Ramos (cell line): ENCODE data around the gene MED27.
"Not testable (repeated sequence)": the region's sequence is repeated elsewhere in the genome, so short reads cannot be mapped to it uniquely, and the experiment has no call there.

ENCODE experiments used
- in situ Hi-C: fragments of 300-500 bp; cut with MboI; formaldehyde crosslinking; loops from one replicate; pipeline ENCODE4 v1.14.3; 2022; ENCODE audit warnings: low sequenced_read_pairs; ENCODE audit not compliant: unreplicated experiment

MED27 gene

DNA sequence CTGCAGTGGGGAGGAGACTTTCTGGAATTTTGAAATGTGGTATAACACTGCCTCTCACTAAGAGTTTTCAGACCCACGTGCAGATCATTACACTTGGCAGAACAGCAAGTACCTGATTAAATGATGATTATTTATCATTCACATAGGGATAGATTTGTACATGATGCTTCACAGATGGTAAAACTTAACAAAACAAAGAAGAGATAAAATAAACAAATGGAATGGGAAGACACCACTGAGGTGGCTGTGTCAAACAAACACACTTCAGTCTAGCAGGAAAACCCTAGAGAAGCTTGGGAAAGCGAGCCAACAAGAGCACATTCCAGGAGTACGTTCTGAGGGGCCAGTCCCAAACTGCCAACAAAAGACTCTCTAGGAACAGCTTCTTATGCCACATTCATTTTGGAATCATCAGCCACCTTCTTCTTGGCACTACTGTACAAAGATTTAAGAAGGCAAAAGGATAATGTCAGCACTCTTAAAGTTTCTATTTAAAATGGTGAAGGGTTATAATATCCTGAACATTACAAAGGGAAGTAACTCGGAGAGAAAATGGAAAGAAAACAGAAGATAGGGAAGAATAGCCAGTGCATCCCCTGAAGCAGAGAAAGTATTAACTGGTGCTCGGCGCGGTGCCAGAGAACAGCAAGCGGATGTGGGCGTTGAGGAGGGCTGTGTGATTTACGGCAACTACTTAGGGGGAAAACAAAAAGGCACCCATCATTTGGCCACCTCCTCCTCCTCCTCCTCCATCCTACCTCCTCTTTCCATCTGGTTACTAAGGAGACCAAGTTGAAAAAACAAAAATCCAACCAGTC, 1.6 kb downstream of the MED27 start:
- in situ Hi-C loops: no loop called here

DNA sequence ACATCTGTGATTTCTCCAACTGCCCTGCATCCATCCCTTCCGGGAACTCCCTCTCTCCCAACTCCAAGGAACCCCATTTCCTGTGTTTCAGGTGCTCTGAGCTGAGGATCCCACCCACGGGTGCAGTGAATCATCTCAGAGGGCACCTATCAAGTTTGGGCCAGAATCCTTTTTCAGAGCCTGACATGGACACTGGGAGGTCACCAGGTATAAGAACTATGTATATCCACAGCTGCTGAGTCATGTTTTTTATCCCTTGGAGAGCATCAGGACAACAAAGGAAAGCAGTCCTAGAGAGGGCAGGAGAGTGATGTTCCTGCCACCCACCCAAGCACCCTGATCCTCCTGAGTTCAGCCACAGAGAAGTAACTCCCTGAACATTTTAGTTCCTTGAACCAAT, 3.8 kb downstream of the MED27 start:
- in situ Hi-C loops: no loop called here

DNA sequence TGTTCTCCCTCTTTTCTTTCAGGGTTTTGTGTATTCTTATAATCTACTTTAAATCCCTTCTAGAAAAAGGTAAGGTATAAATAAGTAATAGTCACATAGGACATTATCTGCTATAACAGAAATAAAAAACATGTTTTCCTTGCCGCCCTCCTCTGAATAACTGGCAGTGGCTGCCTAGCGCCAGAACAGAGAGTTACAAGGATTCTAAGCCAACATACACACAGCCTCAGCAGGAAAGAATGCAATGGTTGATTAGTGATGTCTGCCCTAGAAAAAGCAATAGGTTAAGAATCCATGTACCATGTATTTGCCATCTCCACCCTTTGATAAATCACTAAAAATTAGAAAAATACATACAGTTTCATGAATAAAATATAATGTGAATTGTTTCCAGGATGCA, 4.9 kb downstream of the MED27 start:
- in situ Hi-C loops: no loop called here

DNA sequence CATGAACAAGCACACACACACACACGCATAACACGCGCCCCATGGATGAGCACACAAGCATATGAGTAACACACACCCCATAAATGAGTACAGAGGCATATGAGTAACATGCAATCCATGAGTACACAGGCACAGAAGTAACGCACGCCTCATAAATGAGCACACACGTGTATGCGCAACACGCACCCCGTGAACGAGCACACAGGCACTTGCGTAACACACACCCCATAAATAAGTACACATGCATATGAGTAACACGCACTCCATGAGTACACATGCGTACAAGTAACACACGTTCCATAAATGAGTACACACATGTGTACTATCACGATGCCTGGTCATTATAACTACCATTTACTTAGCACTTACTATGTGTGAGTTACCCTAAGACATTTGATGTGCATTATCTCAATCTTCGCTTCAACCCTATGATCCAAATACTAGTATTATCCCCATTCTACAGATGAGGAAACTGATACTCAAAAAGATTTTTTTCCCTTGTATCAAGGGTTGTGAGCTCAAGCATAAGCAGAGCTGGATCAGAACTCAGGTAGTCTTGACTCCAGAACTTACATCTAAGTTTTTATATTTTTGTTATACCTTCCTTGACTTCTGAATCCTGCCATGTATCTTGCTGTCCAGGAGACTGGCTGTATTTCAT, 7.7 kb downstream of the MED27 start:
- in situ Hi-C loops: no loop called here

DNA sequence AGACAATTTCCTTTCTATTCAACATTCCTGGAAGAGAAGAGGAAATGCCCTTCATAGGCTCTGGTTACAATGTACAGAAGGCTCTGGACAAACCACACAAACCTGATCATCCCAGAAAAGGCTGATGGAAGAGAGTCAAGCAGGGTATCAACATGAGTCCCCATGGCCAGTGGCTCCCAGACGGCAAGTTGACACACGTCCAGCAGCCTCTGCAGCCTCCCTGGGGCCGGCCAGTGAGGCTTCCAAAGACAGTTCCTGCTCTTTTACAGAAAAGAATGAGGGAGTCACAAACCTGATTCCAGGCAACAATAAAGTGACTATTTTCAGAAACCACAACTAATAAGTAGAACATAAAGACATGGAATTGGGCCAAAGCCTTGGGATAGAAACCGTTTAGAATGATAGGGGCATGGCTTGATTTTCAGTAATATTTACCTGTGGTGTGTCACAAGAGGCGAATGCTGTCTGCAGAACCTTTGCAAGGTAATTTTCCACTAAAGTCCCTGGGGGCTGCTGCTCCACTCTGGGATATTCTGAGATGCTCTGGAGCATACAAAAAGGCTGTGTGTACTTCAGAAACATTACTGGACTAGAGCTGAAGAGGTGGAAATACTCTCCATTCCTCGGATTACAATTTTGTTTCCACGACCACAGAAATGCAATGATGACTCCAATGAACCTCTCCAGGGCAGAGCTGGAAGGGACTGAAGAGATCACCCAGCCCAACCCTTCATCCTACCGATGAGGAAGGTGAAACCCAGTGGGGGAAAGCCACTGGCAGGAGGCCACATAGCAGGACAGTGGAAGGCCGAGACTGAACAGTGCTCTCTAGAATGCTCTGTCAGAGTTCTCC, 10.4 kb downstream of the MED27 start:
- in situ Hi-C loops: no loop called here

DNA sequence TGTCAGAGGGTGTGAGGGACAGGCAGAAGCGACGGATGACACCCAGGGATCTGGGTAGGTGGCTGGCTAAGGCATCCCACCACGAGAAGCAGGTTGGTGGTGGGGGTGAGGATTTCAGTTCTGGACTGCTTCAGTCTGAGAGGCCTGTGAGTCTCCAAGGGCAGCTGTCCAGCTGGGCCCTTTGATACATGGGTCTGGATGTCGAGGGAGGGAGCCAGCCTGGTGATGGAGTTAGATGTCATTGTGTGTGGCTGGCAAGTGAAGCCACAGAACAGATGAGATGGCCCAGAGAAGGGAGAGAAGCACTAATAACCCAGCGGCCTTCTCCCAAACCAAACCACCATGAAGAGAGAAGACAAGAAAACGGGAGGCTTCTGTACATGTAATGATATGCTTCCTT, 11.1 kb downstream of the MED27 start:
- in situ Hi-C loops: no loop called here

DNA sequence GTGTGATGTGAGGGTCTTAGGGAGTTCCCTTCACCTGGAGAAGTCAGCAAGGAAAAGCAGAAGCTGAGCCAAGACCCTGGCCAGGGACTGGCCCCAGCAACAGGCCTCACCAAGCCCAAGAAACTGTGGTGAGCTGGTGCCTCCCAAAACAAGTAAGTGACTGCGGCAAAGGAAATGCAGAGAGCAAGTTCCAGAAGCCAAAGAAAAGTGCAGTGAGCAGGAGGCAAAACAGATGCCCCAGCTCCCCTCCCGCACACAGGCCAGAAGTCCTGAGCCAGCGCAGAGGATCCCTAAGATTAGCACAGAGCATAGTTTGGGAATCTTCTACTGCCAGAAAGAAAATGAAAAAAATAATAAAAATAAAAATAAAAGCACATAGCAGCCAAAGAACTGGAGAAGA, 13.2 kb downstream of the MED27 start:
- in situ Hi-C loops: no loop called here

DNA sequence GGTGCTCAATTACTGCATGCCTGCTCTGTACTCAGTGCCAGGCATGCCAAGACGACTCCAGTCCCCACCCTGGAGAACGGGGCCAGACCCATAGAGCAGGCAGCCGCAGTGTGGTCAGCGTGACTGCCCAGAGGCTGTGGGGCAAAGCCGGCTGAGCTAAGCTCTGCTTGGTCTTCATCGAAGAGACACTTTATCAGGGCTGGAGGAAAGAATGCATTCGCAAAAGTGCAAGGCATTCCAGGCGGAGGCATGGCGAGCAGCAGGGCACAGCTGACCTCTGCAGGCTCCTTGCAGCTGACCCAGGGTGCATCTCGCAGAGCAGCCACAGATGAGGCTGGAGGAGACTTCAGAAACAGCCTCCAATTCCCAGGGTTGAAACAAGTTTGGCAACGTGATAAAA, 13.6 kb downstream of the MED27 start:
- in situ Hi-C loops: no loop called here

DNA sequence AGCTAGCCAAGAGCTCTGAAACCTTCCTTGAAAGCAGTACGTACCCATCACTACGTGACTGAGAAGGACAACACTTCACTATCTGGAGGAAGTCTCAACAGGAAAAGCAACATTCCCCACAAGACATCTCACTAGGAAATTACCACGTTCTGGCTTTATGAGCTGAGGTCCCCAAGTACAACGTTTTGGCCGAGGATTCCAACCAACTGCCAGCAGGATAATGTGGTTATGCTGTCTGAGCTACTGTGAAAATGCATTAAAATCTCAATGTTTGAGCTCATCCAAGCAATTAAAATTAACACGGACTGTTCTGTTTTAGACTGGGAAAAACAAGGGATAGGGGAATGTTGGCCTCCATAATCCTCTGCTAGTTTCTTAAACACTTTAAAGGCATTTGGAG, 16.4 kb downstream of the MED27 start:
- in situ Hi-C loops: no loop called here

DNA sequence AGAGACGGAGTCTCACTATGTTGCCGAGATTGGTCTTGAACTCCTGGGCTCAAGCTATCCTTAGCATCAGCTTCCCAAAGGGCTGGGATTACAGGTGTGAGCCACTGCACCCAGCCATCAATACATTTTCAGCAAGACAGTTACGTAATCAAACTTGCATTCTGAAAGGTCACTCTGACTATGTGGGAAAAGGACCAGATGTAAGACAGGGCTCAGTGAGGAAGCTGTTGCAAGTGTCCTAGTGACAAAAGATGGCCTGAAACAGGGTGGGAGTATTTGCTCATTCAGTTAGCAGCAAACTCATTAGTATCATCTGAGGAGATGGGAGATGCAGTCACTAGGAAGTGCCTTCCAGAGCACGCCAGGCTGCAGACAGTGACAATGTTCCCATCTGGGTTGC, 16.9 kb downstream of the MED27 start:
- in situ Hi-C loops: no loop called here

DNA sequence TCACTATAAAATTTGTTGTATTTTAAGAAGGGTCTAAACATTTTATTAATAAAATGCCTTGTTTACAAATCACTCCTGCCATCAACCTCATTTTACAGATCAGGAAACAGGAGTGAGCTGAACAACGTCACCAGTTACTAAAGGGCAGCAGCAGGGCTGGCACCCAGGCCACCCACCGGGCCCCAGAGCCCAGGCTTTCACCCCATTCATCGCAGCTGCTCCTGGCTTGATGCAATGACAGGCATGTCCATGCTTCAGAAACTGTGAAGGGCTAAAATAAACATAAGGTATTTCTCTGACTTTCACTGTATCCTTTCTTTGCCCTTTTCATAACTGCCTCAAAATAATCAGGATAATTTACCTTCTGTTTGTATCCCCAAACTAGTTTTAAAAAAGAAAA, 18.1 kb downstream of the MED27 start:
- in situ Hi-C loops: no loop called here

DNA sequence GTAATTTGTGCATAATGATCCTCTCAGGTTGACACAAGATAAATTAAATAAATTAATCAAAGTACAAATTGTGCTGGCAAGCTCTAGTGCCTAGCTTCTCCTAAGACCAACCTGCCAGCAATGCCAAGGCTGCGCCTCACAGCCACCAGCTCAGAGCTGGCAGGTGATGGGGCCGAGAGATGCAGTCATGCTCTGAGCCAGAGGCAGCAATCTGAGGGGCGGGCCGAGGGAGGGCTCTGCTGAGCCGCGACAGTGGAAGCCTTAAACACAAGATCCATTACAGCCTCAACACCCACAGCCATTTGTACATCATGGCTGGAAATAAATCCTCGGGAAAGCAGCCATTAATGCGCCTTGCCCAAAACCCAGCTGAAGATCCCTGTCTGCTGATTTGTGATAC, 20.3 kb downstream of the MED27 start:
- in situ Hi-C loops: no loop called here

DNA sequence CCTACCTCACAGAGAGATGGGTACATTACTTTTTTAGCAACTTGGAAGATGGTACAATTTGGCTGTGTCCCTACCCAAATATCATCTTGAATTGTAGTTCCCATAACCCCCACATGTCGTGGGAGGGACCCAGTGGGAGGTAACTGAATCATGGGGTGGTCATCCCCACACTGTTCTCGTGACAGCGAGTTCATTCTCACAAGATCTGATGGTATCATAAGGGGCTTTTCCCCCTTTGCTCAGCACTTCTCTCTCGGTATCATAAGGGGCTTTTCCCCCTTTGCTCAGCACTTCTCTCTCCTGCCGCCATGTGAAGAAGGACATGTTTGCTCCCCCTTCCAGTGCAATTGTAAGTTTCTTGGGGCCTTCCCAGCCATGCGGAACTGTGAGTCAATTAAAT, 21.4 kb downstream of the MED27 start:
- in situ Hi-C loops: not testable (repeated sequence)

DNA sequence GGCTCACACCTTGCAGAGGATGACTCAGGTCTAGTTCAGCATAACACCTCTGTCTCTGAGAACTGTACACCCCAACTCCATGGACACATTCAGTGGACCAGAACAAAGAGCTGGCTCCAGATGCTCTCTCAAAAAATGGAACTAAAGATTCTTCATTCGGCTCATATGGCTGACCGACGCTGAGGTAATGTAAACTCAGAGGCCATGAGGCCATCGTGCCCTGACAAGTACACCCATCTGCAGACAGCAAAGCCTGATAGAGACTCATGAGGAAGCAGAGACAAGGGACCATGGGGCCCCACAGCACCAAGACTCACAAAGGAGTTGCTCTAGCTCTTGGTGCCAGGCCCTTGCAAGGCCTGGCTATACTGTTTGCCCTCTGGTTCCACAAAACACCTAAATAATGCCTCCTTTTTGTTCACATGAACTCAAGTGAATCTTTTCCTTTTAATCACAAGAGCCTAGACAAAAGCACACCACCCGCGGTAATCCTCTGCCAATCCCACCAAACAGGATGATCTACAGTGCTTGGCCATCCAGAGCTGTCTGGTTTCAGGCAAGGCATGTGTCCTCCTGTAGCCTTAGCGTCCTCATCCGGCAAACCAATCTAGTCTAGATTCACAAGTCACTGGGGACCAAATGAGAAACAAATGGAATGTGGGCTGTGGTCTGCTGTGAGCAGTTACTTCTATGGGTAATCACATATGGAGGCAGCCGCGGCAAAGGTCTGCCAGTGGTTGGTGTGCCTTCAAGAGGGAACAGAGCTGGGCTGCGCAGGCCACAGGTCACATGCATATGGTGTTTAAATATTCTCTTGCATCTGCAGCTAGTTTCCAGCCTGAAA, 22.7 kb downstream of the MED27 start:
- in situ Hi-C loops: no loop called here

DNA sequence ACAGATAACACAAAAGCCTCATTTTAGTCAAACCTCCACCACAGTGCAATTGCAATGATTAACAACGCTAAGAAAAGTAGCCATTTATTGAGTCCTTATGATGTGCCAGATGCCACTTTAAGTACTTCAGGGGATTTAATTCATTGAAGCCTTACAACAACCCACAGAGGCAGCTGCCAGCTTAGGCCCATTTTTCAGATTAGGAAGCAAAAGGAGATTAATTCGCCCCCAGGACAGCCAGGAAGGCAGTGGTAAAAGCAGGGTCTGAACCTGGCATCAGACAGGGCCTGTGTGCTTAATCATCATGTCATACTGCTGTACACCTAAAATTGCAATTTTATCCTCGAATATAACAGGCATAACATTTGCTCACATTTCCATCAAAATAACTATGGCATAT, 23.9 kb downstream of the MED27 start:
- in situ Hi-C loops: no loop called here

DNA sequence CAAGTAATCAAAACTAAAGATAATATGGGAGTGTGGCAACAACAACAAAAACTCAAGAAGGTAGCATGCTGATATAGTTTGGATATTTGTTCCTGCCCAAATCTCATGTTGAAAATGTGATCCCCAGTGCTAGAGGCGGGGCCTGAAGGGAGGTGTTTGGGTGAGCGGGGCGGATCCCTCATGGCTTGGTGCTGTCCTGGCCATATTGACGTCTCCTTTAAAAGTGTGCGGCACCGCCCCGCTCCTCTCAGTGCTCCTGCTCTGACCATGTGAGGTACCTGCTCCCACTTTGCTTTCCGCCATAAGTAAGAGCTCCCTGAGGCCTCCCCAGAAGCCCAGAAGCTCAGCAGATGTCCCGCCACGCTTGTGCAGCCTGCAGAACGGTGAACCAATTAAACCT, 25.6 kb downstream of the MED27 start:
- in situ Hi-C loops: no loop called here

DNA sequence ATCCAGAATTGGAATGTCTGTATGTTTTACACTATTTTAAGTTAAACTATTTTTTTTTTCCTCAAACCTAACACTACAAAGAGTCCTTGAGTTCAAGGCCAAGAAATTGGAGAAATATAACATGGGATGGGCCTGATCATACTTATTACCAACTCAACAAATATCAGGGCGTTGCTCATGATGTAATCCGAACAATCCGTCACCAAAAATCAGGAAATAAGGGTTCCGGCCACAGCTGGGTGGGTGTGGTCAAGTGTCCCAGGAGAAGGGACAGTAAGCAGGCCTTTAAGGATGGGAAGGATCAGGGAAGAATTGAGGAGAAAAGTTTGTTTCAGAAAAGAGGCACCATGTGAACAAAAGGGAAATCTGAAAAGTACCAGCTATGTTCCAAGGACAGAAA, 29.8 kb downstream of the MED27 start:
- in situ Hi-C loops: no loop called here

DNA sequence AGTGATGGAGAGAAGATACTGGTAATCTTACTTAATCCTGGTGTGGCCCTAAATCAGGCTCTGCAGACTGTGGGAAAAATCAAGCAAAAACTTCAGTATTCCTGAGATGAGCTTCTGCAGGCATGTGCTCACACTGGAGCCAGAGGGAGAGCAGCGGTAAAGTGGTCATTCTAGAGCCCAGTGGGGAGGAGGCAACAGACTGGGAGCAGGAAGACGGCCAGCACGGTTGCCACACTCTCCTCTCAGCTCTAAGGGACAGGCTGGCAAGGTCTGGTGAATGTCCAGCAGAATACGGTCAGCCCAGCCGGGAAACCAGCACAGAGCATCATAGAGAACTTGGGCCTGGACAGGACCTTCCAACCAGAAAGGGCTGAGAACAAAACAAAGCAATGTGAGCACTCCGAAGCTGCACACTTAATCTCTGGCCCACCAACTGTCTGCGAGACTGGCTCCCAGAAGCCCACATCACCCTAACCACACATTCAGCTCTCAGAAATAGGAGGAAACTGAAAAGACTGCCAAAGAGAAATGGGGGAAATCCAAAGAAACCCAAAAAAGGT, 30.3 kb downstream of the MED27 start:
- in situ Hi-C loops: no loop called here

DNA sequence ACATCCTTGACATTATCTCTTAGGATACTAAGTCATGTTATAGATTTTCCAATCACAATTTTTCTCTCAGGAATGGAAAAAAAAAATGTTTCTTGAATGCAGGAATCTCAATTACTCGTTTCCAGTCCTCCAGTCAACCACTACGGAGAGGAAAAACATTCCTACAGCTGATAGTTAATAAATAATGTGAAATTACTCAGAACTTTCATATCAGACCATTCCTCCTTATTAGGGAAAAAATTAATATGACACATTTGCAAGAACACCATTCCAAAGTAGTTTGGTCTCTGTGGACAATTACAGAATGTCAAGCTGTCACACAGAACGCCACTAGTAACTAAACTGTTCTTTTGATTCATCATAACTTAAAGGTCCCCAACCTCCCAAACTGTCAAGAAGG, 31.5 kb downstream of the MED27 start:
- in situ Hi-C loops: no loop called here

DNA sequence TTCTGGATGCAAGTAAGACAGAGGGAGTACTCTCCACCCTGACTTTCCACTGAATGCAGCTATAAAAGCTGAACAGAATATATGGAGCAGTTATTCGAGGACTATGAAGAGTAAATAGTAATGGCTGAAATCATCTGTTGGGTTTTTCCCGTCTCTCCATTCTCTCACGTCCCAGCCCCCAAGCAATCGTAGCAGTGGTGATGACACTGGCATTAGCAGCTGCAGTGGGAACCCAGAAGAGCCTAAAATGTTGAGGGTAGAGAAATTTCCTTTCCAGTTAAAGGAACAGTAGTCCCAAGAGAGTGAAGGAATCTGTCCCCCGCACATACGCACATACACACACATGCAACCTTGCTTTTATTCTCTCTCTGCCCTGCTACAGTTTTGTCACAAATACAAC, 33.2 kb downstream of the MED27 start:
- in situ Hi-C loops: no loop called here
